CD4-positive, alpha-beta T cell treated with Interleukin-15 for 4 hours (primary cell): ENCODE results near the gene SSR1.
"Not testable (repeated sequence)": the region's sequence is repeated elsewhere in the genome, so short reads cannot be mapped to it uniquely, and the experiment has no call there.

Experiments
- DNase-seq: peaks from one replicate; pipeline ENCODE4 v3.0.0-alpha.2; 2020; ENCODE audit warnings: low spot score

Gene SSR1

GRCh38 chr6:7282097-7282906 lies 30.7 kb downstream of the SSR1 start:
- DNase-seq: no peak

DNA sequence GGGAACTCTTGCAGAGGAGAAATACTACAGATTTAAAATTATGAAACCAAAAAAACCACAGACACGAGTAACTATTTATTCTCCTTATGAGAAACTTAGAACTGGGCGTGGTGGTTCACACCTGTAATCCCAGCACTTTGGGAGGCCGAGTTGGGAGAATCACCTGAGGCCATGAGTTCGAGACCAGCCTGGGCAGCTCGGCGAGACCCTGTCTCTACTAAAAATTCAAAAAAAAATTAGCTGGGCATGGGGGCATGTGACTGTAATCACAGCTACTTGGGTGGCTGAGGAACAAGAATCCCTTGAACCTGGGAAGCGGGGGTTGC lies 36.8 kb downstream of the SSR1 start:
- no peak for DNase-seq

DNA sequence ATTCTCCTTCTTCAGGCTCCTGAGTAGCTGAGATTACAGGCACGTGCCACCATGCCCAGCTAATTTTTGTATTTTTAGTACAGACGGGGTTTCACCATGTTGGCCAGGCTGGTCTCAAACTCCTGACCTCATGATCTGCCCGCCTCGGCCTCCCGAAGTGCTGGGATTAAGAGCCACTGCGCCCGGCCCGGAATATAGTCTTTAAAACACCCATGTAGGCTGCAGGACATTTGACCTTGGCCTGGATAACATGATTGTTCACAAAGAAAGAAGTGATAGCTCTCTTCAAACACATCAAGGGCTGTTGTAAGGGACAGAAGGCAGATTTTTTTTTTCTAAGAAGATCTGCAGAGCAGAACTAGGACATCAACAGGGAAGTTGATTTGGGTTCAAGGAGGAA lies 38.5 kb downstream of the SSR1 start:
- DNase-seq: not testable (repeated sequence)

GRCh38 chr6:7273709-7274108 lies 39.3 kb downstream of the SSR1 start:
- no peak for DNase-seq

GRCh38 chr6:7271205-7271534 lies 41.8 kb downstream of the SSR1 start:
- DNase-seq: no peak

DNA sequence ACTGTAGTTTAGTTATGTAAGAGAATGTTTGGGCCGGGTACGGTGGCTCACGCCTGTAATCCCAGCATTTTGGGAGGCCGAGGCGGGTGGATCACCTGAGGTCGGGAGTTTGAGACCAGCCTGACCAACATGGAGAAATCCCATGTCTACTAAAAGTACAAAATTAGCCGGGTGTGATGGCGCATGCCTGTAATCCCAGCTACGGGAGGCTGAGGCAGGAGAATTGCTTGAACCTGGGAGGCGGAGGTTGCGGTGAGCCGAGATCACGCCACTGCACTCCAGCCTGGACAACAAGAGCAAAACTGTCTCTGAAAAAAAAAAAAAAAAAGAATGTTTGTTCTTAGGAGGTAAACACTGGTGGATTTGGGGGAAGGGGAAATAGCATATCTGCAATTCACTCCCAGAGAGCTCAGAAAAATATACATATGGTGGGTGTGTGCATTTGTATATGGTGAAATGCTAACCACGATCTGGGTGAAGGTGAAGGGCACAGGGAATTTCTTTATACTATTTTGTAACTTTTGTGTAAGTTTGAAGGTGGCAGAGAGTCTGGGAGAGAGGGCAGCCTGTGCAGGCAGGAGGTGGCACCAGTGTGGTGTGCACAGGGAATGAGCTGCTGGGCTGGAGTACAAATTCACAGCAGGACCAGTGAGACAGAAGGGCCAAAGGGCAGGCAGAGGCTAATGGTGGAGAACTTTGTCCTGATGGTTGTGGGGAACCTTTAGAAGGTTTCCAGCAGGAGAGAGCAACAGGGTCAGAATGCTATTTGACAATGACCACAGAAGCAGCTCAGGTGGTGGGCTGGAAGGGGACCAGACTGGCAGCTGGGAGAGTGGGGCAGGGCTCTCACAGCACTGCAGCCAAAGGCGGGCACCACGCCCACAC lies 42.4 kb downstream of the SSR1 start:
- no peak for DNase-seq

GRCh38 chr6:7269816-7270215 lies 43.2 kb downstream of the SSR1 start:
- no peak for DNase-seq

- DNase-seq: no peak
Observed at GRCh38 chr6:7268816-7269555, 44.0 kb downstream of the SSR1 start.

DNA sequence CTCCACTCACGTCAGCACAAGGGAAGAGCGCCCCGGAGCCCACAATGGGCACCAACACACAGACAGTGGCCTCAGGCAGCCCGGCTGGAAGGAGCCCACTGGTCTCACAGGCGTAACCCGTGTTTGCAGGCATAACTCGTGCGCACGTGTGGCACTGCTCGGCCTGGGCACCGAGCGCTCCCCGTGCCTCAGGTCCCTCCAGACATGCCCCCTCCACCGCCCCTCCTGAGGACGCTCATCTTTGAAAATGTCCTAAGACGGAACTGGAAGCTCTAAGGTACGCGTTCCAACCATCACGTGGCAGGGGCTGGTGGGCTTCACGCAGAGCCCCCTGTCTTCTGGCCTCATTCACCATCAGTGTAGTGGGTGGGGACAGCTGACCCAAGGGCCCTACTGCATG lies 44.6 kb downstream of the SSR1 start:
- DNase-seq: no peak

GRCh38 chr6:7267466-7268091 lies 45.4 kb downstream of the SSR1 start:
- no peak for DNase-seq

- DNase-seq: no peak
Observed at GRCh38 chr6:7267071-7267465, 45.9 kb downstream of the SSR1 start.

DNA sequence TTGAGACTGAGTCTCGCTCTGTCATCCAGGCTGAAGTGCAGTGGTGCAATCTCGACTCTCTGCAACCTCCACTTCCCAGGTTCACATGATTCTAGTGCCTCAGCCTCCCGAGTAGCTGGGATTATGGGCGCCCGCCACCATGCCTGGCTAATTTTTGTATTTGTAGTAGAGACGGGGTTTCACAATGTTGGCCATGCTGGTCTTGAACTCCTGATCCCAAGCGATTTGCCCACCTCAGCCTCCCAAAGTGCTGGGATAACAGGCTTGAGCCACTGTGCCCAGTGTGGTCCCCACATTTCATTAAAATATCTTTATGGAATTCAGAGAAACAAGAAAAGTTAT lies 47.6 kb downstream of the SSR1 start:
- not testable (repeated sequence) for DNase-seq

GRCh38 chr6:7264686-7265384 lies 48.2 kb downstream of the SSR1 start:
- DNase-seq: no peak

DNA sequence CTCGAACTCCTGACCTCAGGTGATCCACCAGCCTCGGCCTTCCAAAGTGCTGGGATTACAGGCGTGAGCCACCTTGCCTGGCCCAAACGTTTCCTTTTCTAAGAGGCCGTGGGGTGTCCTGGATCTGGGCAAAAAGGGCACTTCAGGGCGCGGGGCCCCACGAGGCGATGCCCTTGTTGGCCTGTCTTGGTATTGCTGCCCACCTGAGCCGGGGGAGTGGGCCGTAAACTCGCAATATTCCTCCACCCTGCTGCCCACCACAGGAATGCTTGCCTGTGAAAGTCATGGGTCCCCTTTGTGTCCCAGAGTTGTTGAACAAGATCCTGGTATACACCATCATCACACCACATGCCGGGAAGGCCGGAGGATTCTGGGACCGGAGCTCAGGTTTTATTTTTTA lies 49.0 kb downstream of the SSR1 start:
- no peak for DNase-seq

- not testable (repeated sequence) for DNase-seq
Observed at GRCh38 chr6:7263519-7263805, 49.5 kb downstream of the SSR1 start.

GRCh38 chr6:7262746-7263518 lies 50.1 kb downstream of the SSR1 start:
- no peak for DNase-seq

GRCh38 chr6:7261852-7262461 lies 51.0 kb downstream of the SSR1 start:
- DNase-seq: no peak

- DNase-seq: peak; percentile 23
Observed at GRCh38 chr6:7261032-7261841, 51.8 kb downstream of the SSR1 start.

DNA sequence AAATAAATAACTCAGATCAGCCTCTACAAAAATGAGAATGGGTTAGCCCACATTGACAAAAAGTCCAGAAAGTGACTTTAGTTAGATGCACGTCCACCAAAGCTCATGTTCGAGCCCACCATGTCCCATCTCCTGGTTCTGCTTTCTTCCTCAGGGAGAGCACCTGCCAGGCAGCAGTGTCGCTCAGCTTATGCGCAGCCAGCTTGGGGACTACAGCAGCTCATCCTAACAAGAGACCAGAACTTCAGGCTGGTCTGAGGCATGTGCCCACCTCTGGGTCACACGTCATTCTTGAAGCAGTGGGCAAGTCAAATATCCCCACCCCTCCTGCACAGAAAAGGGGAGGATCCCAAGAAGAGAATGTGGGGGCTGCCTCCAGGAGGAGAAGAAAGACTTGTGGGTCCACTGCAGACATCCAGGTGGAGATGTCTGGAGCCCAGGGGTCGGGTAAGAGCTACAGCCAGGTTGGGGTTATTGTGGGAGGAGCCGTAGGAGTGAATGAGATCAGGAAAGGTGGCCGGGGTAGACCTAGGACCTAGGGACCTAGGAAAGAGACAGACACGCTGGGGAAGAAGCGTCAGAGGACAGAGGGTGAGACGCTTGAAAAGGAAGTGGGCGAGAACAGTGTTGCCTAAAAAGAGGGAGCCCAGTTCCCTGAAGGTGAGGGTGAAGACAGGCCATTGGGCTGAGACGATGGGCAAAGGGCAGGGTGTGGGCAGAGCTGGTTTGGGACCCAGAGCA lies 52.5 kb downstream of the SSR1 start:
- no peak for DNase-seq
